Rectal smooth muscle tissue (tissue), 1 donor: Measurements from ENCODE around the gene TIGD2.

Source experiments
- H3K27ac ChIP-seq: one replicate; pipeline ENCODE4 v1.7.0; 2013; ENCODE audit warnings: low read depth, low read length, inconsistent platforms
- H3K27me3 ChIP-seq: one replicate; pipeline ENCODE4 v1.7.0; 2013; ENCODE audit warnings: low read length; ENCODE audit not compliant: control insufficient read depth, insufficient read depth
- H3K36me3 ChIP-seq: one replicate; pipeline ENCODE4 v1.7.0; 2013; ENCODE audit warnings: low read length; ENCODE audit not compliant: control insufficient read depth, insufficient read depth
- H3K4me1 ChIP-seq: one replicate; pipeline ENCODE4 v1.7.0; 2013; ENCODE audit warnings: low read length; ENCODE audit not compliant: control insufficient read depth, insufficient read depth
- H3K4me3 ChIP-seq: one replicate; pipeline ENCODE4 v1.7.0; 2013; ENCODE audit warnings: low read length
- H3K9ac ChIP-seq: one replicate; pipeline ENCODE4 v1.7.0; 2013; ENCODE audit warnings: low read length

TIGD2 gene

DNA sequence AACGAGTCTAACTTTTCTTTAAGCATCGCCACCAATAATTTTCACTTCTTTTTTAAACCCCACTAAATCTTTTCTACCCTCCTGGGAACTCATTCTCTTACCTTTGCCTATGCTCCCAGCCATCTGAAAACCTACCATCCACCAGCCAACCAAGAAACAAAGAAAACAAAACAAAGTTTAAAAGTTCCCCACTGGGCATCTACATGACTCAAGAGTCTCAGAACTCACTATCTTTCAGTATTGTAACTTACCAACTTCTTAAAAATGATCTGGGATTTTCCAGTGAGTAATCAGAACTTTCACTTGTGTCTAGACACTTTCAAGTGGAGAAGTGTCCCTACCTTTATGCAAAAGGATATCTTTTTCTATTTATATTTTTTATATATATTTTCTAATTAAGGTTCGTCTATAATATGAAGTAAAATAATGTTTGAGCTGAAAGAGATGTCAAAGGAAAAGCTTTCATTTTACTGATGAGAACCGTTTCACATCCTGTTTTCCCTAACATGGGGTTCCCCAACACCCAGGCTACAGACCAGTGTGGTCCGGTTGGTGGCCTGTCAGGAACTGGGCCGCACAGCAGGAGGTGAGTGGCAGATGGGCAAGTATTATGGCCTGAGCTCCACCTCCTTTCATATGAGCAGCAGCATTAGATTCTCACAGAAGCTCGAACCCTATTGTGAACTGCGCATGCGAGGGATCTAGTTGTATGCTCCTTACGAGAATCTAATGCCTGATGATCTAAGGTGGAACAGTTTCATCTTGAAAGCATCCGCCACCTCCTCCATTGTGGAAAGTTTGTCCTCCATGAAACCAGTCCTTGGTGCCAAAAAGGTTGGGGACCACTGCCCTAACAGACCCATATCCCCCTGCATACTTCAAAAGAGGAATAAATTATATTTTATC, 9.8 kb upstream of the TIGD2 start:
- H3K27ac ChIP-seq, result no peak overlapping the region
- no peaks in the 10 kb centered on the region for H3K4me1 ChIP-seq
- no peaks in the 10 kb centered on the region for H3K27me3 ChIP-seq
- no peak overlapping the region for H3K4me3 ChIP-seq
- no peak overlapping the region for H3K9ac ChIP-seq
- H3K36me3 ChIP-seq, result no peaks in the 10 kb centered on the region

DNA sequence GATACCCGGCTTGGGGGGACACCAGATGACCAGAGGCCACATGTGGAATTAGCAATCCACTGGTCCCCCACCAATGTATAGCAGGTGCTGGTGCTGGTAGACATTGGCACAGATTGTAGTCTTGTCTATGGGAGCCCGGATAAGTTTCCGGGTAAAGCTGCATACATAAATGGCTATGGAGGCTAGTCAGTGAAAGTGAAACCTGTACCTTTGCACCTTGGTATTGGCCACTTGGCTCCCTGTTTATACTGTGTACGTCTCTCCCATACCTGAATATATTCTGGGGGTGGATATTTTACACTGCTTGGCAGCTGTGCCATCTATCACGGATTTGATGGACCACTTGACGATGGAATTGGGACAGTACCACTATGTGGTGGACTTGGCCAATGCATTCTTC, 5.6 kb upstream of the TIGD2 start:
- no peak overlapping the region for H3K9ac ChIP-seq
- H3K27ac ChIP-seq, result no peak overlapping the region
- H3K36me3 ChIP-seq, result no peaks in the 10 kb centered on the region
- no peaks in the 10 kb centered on the region for H3K27me3 ChIP-seq
- no peak overlapping the region for H3K4me3 ChIP-seq
- no peaks in the 10 kb centered on the region for H3K4me1 ChIP-seq

DNA sequence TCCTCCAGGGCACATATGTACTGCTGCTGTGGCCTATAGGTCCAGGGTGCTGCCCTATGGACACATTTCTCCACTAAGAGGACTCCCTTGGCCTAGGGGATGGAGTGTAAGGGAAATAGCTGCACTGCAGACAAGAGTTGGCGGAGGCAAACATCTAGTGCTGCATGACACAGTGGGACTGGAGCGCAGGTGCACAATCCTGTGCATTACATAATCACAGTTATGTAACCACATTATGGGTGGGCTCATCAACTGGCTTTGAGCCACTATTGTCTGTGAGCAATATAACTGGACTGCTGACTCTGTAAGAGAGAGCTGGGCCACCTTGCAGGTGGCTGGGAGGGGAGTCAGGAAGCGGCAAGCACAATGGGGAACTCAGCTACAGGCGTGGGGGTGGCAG, 3.2 kb upstream of the TIGD2 start:
- no peak overlapping the region for H3K9ac ChIP-seq

DNA sequence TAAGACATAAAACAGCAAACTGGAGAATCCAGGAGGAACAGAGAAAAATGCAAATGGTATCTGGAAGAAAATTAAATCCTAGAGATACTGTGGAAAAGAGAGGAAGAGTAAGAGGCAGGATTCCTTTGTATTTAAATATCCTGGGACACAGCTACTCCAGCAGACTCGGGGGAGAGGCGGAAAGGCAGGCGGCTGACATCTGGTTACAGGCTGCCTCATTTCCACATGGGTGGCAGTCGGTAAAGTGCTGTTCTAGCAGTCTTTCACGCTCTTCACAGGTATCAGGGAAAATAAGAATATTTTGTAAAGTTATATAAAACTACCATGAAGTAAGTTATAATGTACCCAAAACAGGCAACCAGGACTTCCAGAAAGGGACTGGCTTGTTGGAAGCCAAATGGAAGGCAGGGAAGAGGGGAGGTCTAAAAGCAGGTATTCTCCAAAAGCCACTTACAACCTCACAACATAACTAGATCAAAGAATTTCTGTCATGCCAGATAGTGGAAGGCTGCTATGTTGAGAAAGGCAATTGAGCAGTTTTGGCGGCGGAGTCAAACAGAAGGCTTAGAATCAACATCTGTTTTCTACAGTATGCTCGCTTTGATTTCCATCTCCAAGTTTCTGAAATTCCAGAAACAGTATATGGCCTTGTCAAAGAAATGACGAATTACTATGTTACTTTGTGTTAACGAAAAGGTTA, 1.3 kb upstream of the TIGD2 start:
- no peaks in the 10 kb centered on the region for H3K36me3 ChIP-seq
- H3K9ac ChIP-seq, result no peak overlapping the region
- no peak overlapping the region for H3K27ac ChIP-seq

More for the DNA sequence above, 3.2 kb upstream of the TIGD2 start:
- Histone ChIP-seq H3K4me1 (peaks cover 5% of the 10 kb centered on the region), H3K4me3 (no peak overlapping the region), H3K27me3 (no peaks in the 10 kb centered on the region), H3K27ac (no peak overlapping the region), H3K36me3 (no peaks in the 10 kb centered on the region)

DNA sequence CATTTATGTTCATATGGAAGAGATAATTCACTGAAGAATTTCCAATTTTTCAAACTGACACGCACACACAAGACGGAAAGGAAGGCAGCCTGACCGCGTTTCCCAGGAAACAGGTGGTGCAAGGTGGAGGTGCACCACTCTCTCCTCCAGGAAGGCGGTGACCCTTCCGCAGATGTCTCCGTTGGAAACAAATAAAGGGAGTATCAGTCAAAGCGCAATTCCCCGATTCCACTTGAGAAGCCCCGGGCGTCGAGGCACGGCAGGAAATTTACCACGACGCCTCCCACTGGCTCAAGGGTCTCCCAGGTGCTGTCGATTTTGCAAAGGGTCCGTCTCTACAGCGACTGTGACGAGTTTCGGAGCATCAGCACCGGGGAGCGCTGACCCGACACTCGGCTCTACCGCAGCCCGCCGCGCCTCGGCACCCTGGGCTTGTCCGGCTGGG, 770 bp upstream of the TIGD2 start:
- H3K27me3 ChIP-seq, result no peaks in the 10 kb centered on the region
- no peak overlapping the region for H3K27ac ChIP-seq
- peak overlapping the region; percentile 84 for H3K4me3 ChIP-seq
- H3K4me1 ChIP-seq, result peaks cover 5% of the 10 kb centered on the region
- H3K36me3 ChIP-seq, result no peaks in the 10 kb centered on the region
- no peak overlapping the region for H3K9ac ChIP-seq

More for the DNA sequence above, 1.3 kb upstream of the TIGD2 start:
- Histone ChIP-seq H3K4me3 (peak overlapping the region; percentile 84), H3K4me1 (peaks cover 5% of the 10 kb centered on the region), H3K27me3 (no peaks in the 10 kb centered on the region)

DNA sequence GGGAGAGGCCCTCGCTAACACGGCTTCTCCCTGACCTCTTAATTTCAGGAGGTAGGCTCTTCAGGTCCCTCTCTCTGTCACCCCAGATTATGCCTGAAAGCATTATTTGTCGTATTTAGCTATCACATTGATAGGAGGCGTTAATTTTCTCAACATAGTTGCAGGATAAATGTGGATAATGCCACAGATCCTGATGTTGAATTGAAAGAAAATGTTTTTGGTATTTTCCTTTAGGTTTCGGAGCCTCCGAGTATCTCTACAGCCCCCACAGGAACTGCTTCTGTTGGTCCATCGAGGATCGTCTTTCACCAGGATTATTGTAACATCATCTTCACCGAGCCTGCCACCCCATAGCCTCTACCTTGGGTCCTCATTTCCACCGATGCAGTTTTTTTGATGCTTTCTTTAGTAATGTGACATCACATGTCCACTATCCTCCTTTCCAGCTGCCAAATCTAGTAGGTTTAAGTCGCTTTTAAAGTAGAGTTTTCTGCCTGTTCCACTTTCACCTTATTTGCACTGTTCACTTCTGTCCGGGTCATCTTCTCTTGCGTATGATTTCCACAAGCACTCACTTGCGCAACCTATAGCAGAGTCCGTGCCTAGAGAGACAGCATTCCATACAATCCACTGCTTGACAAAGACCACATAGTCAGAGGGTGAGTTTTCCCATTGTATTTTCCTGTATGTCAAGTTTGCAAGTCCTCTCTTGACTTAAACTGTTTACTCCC, 665 bp downstream of the TIGD2 start:
- Histone ChIP-seq H3K27me3 (no peaks in the 10 kb centered on the region), H3K4me1 (peaks cover 5% of the 10 kb centered on the region), H3K36me3 (no peaks in the 10 kb centered on the region), H3K9ac (peak overlapping the region; percentile 82), H3K27ac (peak overlapping the region; percentile 69), H3K4me3 (peak overlapping the region; percentile 84)

DNA sequence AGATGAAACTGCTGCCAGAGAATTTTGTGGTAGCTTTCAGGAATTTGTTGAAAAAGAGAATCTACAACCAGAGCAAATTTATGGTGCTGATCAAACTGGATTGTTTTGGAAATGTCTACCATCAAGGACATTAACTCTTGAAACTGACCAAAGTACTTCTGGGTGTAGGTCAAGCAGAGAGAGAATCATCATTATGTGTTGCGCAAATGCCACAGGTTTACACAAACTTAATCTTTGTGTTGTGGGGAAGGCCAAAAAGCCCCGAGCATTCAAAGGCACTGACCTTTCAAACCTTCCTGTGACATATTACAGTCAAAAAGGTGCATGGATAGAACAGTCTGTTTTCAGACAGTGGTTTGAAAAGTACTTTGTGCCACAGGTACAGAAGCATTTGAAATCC, 2.1 kb downstream of the TIGD2 start:
- Histone ChIP-seq H3K27me3 (no peaks in the 10 kb centered on the region), H3K4me3 (no peak overlapping the region), H3K4me1 (peaks cover 5% of the 10 kb centered on the region), H3K9ac (no peak overlapping the region), H3K27ac (no peak overlapping the region), H3K36me3 (no peaks in the 10 kb centered on the region)

DNA sequence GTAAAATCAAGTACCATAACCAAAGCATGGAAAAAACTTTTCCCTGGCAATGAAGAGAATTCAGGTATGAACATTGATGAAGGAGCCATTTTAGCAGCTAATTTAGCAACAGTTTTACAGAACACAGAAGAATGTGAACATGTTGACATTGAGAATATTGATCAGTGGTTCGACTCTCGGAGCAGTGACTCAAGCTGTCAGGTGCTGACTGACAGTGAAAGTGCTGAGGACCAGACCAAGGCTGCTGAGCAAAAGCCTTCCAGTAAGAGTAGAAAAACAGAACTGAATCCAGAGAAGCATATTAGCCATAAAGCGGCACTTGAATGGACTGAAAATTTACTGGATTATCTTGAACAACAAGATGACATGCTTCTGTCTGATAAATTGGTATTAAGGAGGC, 2.8 kb downstream of the TIGD2 start:
- Histone ChIP-seq H3K27ac (no peak overlapping the region), H3K27me3 (no peaks in the 10 kb centered on the region), H3K4me1 (peaks cover 5% of the 10 kb centered on the region), H3K4me3 (no peak overlapping the region), H3K9ac (no peak overlapping the region), H3K36me3 (no peaks in the 10 kb centered on the region)

DNA sequence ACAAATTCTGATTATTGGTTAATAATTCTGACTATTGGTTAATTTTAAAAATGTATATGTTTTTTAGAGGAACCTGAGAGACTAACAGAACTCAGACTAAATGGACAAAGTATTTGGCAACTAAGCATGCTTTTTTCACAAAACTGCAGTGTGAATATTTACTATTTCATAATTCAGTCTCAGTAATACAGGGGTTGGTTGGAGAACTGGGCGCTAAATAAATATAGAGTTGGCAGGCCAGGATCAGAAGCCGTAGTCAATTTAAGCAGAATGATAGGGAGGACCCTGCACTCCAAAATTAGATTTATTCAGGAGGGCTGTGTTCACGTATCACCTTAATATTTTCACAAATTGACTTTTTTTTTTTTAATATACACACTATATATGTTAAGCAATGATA, 5.8 kb downstream of the TIGD2 start:
- Histone ChIP-seq H3K9ac (no peak overlapping the region), H3K4me1 (peaks cover 3% of the 10 kb centered on the region), H3K4me3 (no peak overlapping the region), H3K27ac (no peak overlapping the region), H3K36me3 (no peaks in the 10 kb centered on the region), H3K27me3 (no peaks in the 10 kb centered on the region)

DNA sequence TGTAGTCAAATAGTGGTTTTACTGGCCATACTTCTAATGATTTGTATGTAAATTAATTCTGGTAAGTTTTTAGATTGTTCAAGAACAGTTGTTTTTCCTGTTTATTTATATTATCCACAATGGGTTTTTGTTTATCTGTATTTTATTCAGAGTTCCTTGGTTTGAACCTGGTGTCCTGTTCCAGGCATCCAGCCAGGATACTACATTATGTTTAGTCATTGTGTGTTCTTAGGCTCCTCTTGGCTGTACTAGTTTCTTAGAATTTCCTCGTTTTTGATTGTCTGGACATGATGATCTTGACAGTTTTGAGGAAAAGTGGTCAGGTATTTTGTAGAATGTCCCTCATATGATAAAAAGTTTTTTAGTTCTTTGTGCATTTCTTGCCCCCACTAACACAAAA, 7.8 kb downstream of the TIGD2 start:
- no peaks in the 10 kb centered on the region for H3K27me3 ChIP-seq
- H3K9ac ChIP-seq, result no peak overlapping the region
- no peak overlapping the region for H3K27ac ChIP-seq
- no peaks in the 10 kb centered on the region for H3K36me3 ChIP-seq
- no peak overlapping the region for H3K4me3 ChIP-seq
- H3K4me1 ChIP-seq, result no peaks in the 10 kb centered on the region

DNA sequence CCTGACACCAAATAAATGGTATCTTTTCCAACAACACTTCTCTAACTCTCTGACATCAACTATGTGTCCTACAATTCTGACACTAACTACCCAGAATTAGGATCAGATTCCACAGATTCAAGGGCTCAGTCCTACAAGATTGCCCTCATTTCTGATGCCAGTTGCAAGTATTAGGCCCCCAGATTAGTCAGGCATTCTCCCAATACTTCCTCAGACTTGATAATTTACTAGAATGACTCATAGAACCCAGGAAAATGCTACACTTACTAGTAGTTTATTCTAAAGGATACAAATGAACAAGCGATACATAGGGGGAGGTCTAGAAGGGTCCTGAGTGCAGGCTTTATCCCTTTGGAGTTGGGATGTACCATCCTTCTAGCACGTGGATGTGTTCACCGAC, 8.5 kb downstream of the TIGD2 start:
- no peak overlapping the region for H3K9ac ChIP-seq
- H3K36me3 ChIP-seq, result no peaks in the 10 kb centered on the region
- H3K4me1 ChIP-seq, result no peaks in the 10 kb centered on the region
- H3K27ac ChIP-seq, result no peak overlapping the region
- no peaks in the 10 kb centered on the region for H3K27me3 ChIP-seq
- H3K4me3 ChIP-seq, result no peak overlapping the region

DNA sequence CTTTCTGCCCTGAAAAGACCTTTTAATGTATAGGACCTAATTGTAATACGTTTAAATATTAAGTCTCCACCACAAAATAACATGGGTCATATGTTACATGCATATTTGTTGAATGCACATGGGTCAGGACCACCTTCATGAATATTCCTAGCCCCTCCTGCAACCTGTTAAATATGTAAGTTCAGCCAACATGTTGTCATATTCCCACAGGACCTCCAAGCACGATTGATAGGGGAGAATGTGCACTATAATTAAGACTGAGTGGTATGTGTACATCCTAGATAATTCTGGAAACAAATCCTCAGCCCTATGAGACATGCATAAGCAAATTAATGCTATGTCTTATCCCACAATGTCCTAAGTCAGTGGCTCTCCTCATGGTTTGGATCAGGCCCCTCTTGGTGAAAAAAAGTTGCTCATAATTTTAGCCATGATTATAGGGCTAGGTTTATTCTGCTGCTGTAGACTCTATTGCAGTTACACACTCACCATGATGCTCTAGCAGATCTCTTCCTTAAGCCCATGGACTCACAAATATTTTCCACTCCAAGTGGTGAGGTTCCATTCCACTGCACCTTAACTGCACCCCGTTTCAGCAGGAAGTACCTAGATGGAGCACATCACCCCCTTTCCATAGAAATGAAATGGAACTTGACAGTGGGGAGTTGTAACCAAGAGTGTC, 10.2 kb downstream of the TIGD2 start:
- H3K27ac ChIP-seq, result no peak overlapping the region
- H3K4me3 ChIP-seq, result no peak overlapping the region
- H3K9ac ChIP-seq, result no peak overlapping the region
- no peaks in the 10 kb centered on the region for H3K27me3 ChIP-seq
- H3K4me1 ChIP-seq, result no peaks in the 10 kb centered on the region
- no peaks in the 10 kb centered on the region for H3K36me3 ChIP-seq
